ENCODE data around the gene PCBP3.

GRCh38 chr21:45615145-45615711, 28.3 kb upstream of the PCBP3 start:
- TF ChIP-seq, protein P1, sequence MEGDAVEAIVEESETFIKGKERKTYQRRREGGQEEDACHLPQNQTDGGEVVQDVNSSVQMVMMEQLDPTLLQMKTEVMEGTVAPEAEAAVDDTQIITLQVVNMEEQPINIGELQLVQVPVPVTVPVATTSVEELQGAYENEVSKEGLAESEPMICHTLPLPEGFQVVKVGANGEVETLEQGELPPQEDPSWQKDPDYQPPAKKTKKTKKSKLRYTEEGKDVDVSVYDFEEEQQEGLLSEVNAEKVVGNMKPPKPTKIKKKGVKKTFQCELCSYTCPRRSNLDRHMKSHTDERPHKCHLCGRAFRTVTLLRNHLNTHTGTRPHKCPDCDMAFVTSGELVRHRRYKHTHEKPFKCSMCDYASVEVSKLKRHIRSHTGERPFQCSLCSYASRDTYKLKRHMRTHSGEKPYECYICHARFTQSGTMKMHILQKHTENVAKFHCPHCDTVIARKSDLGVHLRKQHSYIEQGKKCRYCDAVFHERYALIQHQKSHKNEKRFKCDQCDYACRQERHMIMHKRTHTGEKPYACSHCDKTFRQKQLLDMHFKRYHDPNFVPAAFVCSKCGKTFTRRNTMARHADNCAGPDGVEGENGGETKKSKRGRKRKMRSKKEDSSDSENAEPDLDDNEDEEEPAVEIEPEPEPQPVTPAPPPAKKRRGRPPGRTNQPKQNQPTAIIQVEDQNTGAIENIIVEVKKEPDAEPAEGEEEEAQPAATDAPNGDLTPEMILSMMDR (IDR thresholded peaks at IDR 0.05), result no peak
- TF ChIP-seq POLR2A (IDR thresholded peaks at IDR 0.05), result no peak
